Ovary (tissue), 3 donors: ENCODE measurements around the gene BNC1.

Experiments used
- EP300 ChIP-seq: sonication (generic); formaldehyde crosslinking; IDR thresholded peaks from one replicate; pipeline ENCODE4 v1.6.1; 2017; ENCODE audit warnings: antibody characterized with exemption
- POLR2A ChIP-seq: fragments of 450-650 bp; IDR thresholded peaks from one replicate; pipeline ENCODE4 v1.6.1; 2017; ENCODE audit warnings: antibody characterized with exemption, mild to moderate bottlenecking, moderate library complexity
- TF ChIP-seq, protein P1 (sequence below), 3 donors: fragments of 450-650 bp in 2 of 3; fragments of 200-600 bp in 1 of 3; IDR thresholded peaks; one replicate each; pipeline versions ENCODE4 v1.5.1 to v1.8.0; 2016 to 2022; ENCODE audit warnings: antibody characterized with exemption in 3 of 3, mild to moderate bottlenecking in 1 of 3
- donor health status: DM: no; HTN: no; CAD: no.

DNA sequence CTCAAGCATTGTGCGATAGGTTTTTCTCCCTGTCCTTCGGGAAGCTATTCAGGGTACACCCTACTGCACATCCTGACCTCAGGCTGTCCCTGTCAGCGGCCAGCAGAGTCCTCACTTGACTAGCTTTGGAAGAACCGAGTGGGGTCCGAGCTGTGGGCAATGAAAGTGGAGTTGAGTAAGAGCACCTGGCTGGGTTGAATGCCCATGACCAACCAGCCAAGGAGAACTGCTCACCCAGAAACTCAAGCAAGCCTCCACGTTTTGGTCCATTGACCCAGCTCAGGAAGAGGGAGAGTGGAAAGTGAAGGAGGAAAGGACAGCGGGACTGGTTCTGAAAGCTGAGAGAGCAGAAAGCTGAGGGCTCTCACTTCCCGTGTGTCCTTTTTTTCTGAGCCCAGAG, 40.8 kb downstream of the BNC1 start:
- TF ChIP-seq, protein P1, sequence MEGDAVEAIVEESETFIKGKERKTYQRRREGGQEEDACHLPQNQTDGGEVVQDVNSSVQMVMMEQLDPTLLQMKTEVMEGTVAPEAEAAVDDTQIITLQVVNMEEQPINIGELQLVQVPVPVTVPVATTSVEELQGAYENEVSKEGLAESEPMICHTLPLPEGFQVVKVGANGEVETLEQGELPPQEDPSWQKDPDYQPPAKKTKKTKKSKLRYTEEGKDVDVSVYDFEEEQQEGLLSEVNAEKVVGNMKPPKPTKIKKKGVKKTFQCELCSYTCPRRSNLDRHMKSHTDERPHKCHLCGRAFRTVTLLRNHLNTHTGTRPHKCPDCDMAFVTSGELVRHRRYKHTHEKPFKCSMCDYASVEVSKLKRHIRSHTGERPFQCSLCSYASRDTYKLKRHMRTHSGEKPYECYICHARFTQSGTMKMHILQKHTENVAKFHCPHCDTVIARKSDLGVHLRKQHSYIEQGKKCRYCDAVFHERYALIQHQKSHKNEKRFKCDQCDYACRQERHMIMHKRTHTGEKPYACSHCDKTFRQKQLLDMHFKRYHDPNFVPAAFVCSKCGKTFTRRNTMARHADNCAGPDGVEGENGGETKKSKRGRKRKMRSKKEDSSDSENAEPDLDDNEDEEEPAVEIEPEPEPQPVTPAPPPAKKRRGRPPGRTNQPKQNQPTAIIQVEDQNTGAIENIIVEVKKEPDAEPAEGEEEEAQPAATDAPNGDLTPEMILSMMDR (IDR thresholded peaks at IDR 0.05) = no peak
- TF ChIP-seq EP300 (no peak), POLR2A (no peak)
